ENCODE results near the gene AOPEP.
A peak's percentile ranks its signal among the peaks of the same experiment; 100 is the strongest.

The AOPEP gene

DNA sequence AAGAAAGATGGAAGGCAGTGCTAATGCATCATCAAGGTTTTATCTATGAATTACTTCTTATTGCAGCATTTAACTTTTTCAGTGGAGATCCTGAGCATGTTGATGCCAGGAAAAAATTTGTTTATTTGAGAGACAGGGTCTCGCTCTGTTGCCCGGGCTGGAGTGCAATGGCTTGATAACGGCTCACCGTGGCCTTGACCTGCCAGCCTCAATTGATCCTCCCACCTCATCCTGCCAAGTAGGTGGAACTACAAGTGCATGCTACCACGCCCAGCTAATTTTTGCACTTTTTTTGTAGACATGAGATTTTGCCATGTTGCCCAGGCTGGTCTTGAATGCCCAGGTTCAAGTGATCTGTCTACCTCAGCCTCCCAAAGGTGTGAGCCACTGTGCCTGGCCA is 47.2 kb downstream of the AOPEP start:
- TF ChIP-seq, protein P1, sequence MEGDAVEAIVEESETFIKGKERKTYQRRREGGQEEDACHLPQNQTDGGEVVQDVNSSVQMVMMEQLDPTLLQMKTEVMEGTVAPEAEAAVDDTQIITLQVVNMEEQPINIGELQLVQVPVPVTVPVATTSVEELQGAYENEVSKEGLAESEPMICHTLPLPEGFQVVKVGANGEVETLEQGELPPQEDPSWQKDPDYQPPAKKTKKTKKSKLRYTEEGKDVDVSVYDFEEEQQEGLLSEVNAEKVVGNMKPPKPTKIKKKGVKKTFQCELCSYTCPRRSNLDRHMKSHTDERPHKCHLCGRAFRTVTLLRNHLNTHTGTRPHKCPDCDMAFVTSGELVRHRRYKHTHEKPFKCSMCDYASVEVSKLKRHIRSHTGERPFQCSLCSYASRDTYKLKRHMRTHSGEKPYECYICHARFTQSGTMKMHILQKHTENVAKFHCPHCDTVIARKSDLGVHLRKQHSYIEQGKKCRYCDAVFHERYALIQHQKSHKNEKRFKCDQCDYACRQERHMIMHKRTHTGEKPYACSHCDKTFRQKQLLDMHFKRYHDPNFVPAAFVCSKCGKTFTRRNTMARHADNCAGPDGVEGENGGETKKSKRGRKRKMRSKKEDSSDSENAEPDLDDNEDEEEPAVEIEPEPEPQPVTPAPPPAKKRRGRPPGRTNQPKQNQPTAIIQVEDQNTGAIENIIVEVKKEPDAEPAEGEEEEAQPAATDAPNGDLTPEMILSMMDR (IDR thresholded peaks at IDR 0.05; ENCODE audit: low read depth, low read length) = no peak
- no peak for DNase-seq (ENCODE audit: extremely low read depth, low read depth)

DNA sequence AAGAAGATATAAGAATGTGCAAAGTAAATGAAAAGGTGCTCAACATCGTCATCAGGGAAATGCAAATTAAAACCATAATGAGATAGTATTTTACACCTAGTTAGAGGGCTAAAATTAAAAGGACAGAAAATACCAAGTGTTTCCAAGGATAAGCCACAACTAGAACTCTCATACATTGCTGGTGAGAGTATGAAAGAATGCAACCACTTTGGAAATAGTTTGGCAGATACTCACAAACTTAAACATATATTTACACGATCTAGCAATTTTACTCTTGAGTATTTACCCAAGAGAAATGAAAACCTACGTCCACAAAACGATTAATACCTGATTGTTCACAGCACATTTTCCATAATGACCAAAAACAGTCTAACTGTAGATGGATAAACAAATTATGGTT is 51.5 kb downstream of the AOPEP start:
- TF ChIP-seq, protein P1 (IDR thresholded peaks at IDR 0.05; ENCODE audit: low read depth, low read length) = no peak
- no peak for DNase-seq (ENCODE audit: extremely low read depth, low read depth)

DNA sequence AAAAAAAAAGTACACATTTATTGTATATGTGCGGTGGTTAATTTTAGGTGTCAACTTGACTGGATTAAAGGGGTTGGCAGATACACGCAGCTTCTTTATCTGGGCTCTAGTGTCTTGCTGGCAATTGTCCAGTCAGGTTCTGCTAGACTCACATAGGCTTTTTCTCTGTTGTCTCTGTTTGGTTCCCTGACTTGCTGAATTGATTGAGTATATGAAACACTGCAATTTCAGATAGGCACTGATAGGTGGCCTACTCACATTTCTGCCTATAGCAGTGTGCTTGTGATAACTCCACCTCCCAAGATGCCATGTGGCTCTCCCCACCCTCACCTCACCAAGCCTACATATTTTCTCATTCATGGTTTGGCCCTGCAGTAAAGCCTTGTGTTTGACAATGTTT is 52.5 kb downstream of the AOPEP start:
- TF ChIP-seq, protein P1 (IDR thresholded peaks at IDR 0.05; ENCODE audit: low read depth, low read length) = no peak
- DNase-seq (ENCODE audit: extremely low read depth, low read depth) = no peak

DNA sequence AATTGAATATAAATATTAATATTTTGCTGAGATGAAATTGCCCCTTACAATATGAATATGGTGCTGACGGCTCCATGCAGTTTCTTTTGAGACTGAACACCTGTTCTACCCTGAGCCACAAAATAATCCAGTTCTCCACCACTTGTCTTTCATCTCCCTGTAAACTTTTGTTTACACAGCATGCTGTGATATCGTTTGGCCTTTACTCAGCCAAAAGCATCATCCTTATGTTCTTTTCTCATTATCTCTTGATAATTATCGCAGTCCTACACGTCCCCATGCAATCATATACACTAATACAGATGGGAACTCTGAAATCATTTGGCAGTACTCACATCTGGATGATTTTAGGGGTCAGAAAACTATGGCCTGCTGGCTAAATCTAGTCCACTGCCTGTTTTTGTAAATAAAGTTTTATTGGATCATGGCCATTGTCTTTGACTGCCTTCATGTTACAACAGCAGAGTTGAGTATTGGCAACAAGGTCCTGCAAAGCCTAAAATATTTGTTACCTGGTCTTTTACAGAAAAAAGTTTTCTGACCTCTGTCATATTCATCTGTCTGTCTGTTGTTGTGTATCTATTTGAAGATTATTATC is 53.3 kb downstream of the AOPEP start:
- TF ChIP-seq, protein P1 (IDR thresholded peaks at IDR 0.05; ENCODE audit: low read depth, low read length) = no peak
- no peak for DNase-seq (ENCODE audit: extremely low read depth, low read depth)

DNA sequence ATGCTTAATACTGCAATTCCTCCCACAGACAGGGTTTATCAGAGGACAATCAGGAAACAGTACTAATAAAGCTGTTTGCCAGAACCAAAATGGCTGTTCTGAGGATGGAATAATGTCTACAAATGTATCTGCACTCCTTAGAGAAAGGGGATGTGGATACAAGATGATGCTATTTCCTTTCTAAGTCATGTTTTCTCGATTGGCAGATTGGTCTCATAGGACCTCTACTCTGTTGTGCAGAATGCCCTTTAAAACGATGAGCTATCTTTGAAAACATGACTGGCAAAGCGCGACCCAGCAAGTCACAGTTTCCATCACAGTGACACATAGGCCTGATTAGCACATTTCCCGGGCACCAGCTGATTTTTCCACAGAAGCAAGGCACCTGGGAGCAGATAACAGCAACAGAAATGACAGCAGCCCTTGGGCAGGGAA is 54.0 kb downstream of the AOPEP start:
- no peak for DNase-seq (ENCODE audit: extremely low read depth, low read depth)
- TF ChIP-seq, protein P1 (IDR thresholded peaks at IDR 0.05; ENCODE audit: low read depth, low read length) = no peak

- TF ChIP-seq, protein P1 (IDR thresholded peaks at IDR 0.05; ENCODE audit: low read depth, low read length) = no peak
- DNase-seq (ENCODE audit: extremely low read depth, low read depth) = peak; percentile 69
Observed at GRCh38 chr9:94782355-94783101, 56.0 kb downstream of the AOPEP start.

DNA sequence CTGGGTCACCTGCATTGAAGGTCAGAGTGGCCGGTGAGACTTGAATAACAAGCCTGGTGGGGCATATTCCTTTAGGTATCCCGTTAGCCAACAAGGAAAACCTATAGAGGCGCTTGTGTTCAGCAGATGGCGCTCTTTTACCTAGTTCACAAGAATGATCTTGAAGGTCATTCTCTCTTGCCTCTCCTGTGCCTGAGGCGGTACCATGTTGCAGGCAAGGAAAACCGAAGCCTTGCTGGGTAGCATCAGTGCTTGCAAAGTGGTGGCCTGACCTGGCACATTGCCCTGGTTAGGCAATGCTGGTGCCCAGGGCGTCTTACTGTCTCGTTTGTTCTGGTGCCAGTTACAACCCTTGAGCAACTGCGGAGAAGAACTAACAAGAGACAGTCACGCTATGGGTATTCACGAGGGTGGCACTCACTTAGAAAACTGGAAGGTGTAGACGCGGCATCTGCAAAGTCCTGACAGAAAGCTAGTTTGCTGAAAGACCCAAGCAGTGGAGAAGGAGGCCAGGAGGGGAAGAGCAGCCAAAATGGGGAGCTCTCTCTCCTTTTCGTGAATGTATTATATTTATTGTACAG is 56.7 kb downstream of the AOPEP start:
- peak; percentile 94 for DNase-seq (ENCODE audit: extremely low read depth, low read depth)
- TF ChIP-seq, protein P1 (IDR thresholded peaks at IDR 0.05; ENCODE audit: low read depth, low read length) = peak; percentile 72
